Measurements from ENCODE around the gene MDC1. TPM values are rescaled to one million over a fixed set of nuclear protein-coding genes. Genes with fewer than 3 reads are reported as not detected.
"Not testable (repeated sequence)": the region's sequence is repeated elsewhere in the genome, so short reads cannot be mapped to it uniquely, and the experiment has no call there.

MDC1 gene
- total and polyA plus RNA-seq, 5 donors from 2014 or later = 1.2 to 32.7 (median 4.8) TPM

DNA sequence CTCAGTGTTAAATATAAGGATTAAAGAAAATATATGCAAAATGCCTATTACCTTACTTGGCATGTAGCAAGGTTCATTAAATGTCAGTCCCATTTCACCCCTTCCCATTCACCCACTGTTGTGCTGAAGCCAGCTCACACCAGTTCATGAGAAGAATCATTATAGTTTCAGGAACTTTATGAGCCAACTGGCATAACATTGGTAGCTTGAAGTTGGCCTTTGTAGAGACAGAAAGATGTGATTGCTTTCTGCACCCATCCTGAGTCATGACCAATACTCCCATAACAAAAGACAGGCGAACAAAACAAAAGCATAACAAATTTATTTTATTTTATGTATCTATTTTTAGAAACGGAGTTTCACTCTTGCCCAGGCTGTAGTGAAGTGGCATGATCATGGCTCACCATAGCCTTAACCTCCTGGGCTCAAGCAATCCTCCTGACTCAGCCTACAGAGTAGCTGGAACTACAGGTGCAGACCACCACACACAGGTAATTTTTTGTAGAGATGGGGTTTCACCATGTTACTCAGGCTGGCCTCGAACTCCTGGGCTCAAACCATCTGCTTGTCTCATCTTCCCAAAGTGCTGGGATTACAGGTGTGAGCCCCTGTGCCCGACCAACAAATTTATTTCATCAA lies 44.8 kb upstream of the MDC1 start:
- H3K4me1 Mint-ChIP-seq = peaks cover 5 to 27% (median 16%) of the 10 kb centered on the region in 4 donors
- no peak overlapping the region for H3K4me3 ChIP-seq (ENCODE audit: low read depth, low read length)
- H3K27ac ChIP-seq (ENCODE audit: insufficient read depth, low read length, poor library complexity, severe bottlenecking) = no peak overlapping the region
- H3K9me3 Mint-ChIP-seq = no peaks in the 10 kb centered on the region
- H3K27me3 Mint-ChIP-seq = peaks cover 12% of the 10 kb centered on the region
- no peaks in the 10 kb centered on the region for H3K4me1 ChIP-seq (ENCODE audit: control insufficient read depth, insufficient read depth, low read length, poor library complexity, severe bottlenecking)
- H3K27ac Mint-ChIP-seq = no peak overlapping the region
- peak overlapping the region in 1 of 4 donors; percentile 15 for H3K4me3 Mint-ChIP-seq
- no peak for DNase-seq
- no peak for ATAC-seq (ENCODE audit: low read depth in 2 of 2)
- no peaks in the 10 kb centered on the region for H3K9me3 ChIP-seq (ENCODE audit: control insufficient read depth in 2 of 2, low read length in 2 of 2)
- no peaks in the 10 kb centered on the region for H3K36me3 Mint-ChIP-seq
- H3K27me3 ChIP-seq (ENCODE audit: control insufficient read depth, insufficient read depth, low read length) = no peaks in the 10 kb centered on the region
- H3K36me3 ChIP-seq (ENCODE audit: control insufficient read depth, insufficient read depth, low read length) = no peaks in the 10 kb centered on the region

DNA sequence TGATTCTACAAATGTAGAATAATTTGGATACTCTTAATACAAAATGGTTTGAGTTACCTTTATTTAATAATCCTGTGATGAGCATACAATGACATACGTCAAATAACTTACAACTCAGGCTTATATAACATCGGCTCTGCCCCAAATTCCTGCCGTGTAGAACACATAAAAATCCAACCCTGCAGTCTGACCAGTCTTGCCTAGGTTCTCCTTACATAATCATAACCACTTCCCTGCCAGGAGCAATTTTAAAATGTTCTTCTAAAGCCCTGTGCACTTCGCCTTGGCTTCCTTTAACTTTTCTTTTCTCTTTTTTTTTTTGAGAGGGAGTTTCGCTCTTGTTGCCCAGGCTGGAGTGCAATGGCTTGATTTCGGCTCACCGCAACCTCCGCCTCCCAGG lies 43.5 kb upstream of the MDC1 start:
- Histone ChIP-seq H3K9me3 (ENCODE audit: control insufficient read depth in 2 of 2, low read length in 2 of 2) (no peaks in the 10 kb centered on the region), H3K27ac (ENCODE audit: insufficient read depth, low read length, poor library complexity, severe bottlenecking) (no peak overlapping the region), H3K4me1 (ENCODE audit: control insufficient read depth, insufficient read depth, low read length, poor library complexity, severe bottlenecking) (no peaks in the 10 kb centered on the region), H3K4me3 (ENCODE audit: low read depth, low read length) (no peak overlapping the region), H3K27me3 (ENCODE audit: control insufficient read depth, insufficient read depth, low read length) (no peaks in the 10 kb centered on the region), H3K36me3 (ENCODE audit: control insufficient read depth, insufficient read depth, low read length) (no peaks in the 10 kb centered on the region)
- H3K9me3 Mint-ChIP-seq = no peaks in the 10 kb centered on the region
- H3K36me3 Mint-ChIP-seq = no peaks in the 10 kb centered on the region
- DNase-seq (no peak), ATAC-seq (ENCODE audit: low read depth in 2 of 2) (no peak)
- no peak overlapping the region for H3K27ac Mint-ChIP-seq
- H3K27me3 Mint-ChIP-seq = peaks cover 16% of the 10 kb centered on the region
- peaks cover 5 to 20% (median 14%) of the 10 kb centered on the region in 4 donors for H3K4me1 Mint-ChIP-seq
- no peak overlapping the region for H3K4me3 Mint-ChIP-seq

DNA sequence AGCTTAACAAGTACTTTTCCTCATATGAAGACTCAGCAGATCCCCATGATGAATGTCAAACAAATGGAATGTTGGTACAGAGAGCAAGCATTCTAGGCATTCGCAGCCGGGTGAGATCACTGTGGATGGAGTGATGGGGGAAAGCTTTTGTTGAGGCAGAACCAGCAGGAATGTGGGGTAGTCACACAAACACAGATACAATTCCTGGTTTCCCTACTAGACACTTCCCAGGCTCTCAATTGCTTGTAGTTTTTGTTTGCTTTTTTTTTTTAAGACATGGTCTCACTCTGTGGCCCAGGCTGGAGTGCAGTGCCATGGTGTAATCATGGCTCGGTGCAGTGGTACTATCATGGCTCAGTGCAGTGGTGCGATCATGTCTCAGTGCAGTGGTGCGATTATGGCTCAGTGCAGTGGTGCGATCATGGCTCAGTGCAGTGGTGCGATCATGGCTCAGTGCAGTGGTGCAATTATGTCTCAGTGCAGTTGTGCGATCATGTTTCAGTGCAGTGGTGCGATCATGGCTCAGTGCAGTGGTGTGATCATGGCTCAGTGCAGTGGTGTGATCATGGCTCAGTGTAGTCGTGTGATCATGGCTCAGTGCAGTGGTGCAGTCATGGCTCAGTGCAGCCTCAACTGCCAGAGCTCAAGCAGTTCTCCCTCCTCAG lies 42.6 kb upstream of the MDC1 start:
- Mint-ChIP-seq H3K36me3 (no peaks in the 10 kb centered on the region), H3K27ac (no peak overlapping the region), H3K27me3 (peaks cover 16% of the 10 kb centered on the region), H3K4me3 (no peak overlapping the region), H3K9me3 (no peaks in the 10 kb centered on the region), H3K4me1 (peaks cover 5 to 17% (median 14%) of the 10 kb centered on the region in 4 donors)
- Histone ChIP-seq H3K36me3 (ENCODE audit: control insufficient read depth, insufficient read depth, low read length) (no peaks in the 10 kb centered on the region), H3K4me3 (ENCODE audit: low read depth, low read length) (no peak overlapping the region), H3K9me3 (ENCODE audit: control insufficient read depth in 2 of 2, low read length in 2 of 2) (no peaks in the 10 kb centered on the region), H3K4me1 (ENCODE audit: control insufficient read depth, insufficient read depth, low read length, poor library complexity, severe bottlenecking) (no peaks in the 10 kb centered on the region), H3K27me3 (ENCODE audit: control insufficient read depth, insufficient read depth, low read length) (no peaks in the 10 kb centered on the region), H3K27ac (ENCODE audit: insufficient read depth, low read length, poor library complexity, severe bottlenecking) (no peak overlapping the region)
- no peak for DNase-seq
- no peak for ATAC-seq (ENCODE audit: low read depth in 2 of 2)

DNA sequence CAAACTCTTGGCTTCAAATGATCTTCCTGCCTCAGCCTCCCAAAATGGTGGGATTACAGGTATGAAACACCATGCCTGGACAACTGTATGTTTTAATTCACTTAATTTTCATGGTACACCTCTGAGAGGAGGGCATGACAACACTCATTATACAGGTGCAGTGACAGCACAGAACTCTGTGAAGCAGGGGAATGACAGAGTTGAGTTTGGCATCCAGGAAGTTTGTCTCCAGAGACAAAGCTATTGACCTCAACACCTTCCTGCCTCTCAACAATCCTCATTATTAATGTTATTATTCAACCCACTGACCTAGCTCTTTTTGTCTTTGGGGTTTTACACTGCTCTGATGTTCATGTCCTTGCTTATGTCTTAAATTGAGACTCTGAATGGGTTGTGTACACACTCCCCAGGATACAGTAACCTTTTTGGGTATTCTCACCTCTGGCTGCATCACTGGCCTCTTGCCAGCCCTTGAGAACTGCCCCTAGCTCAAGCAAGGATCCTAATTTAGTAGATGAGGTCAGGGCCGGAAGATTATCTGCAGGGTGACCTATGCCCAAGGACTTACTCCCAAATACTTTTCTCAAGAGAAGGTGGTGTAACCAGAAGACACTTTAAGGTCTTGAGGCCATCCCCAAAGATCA lies 40.3 kb upstream of the MDC1 start:
- Mint-ChIP-seq H3K27ac (no peak overlapping the region), H3K4me3 (no peak overlapping the region), H3K4me1 (peaks cover 0 to 5% (median 1%) of the 10 kb centered on the region in 4 donors), H3K9me3 (no peaks in the 10 kb centered on the region), H3K27me3 (peaks cover 16% of the 10 kb centered on the region), H3K36me3 (no peaks in the 10 kb centered on the region)
- no peaks in the 10 kb centered on the region for H3K36me3 ChIP-seq (ENCODE audit: control insufficient read depth, insufficient read depth, low read length)
- H3K4me3 ChIP-seq (ENCODE audit: low read depth, low read length) = no peak overlapping the region
- no peaks in the 10 kb centered on the region for H3K4me1 ChIP-seq (ENCODE audit: control insufficient read depth, insufficient read depth, low read length, poor library complexity, severe bottlenecking)
- H3K27me3 ChIP-seq (ENCODE audit: control insufficient read depth, insufficient read depth, low read length) = no peaks in the 10 kb centered on the region
- DNase-seq (no peak), ATAC-seq (ENCODE audit: low read depth in 2 of 2) (no peak)
- H3K9me3 ChIP-seq (ENCODE audit: control insufficient read depth in 2 of 2, low read length in 2 of 2) = no peaks in the 10 kb centered on the region
- no peak overlapping the region for H3K27ac ChIP-seq (ENCODE audit: insufficient read depth, low read length, poor library complexity, severe bottlenecking)

DNA sequence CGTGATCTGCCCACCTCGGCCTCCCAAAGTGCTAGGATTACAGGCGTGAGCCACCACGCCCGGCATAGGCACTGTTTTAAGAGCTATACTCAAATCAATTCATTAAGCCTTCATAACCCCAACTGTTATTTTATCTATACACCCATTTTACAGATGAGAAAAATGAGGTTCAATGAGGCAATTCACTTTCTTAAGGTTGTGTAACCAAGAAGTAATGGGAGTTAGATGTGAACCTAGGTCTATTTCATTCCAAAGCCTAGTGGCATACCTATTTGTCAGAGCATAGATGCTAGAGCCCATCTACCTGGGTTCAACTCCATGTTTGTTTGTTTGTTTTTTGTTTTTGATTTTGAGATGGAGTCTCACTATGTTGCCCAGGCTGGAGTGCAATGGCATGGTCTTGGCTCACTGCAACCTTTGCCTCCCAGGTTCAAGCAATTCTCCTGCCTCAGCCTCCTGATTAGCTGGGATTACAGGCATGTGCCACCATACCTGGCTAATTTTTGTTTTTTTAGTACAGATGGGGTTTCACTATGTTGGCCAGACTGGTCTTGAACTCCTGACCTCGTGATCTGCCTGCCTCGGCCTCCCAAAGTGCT lies 39.4 kb upstream of the MDC1 start:
- not testable (repeated sequence) for H3K4me1 ChIP-seq (ENCODE audit: control insufficient read depth, insufficient read depth, low read length, poor library complexity, severe bottlenecking); H3K27me3 ChIP-seq (ENCODE audit: control insufficient read depth, insufficient read depth, low read length); ATAC-seq (ENCODE audit: low read depth in 2 of 2); H3K27ac ChIP-seq (ENCODE audit: insufficient read depth, low read length, poor library complexity, severe bottlenecking); H3K36me3 ChIP-seq (ENCODE audit: control insufficient read depth, insufficient read depth, low read length); DNase-seq; H3K4me3 Mint-ChIP-seq; H3K36me3 Mint-ChIP-seq; H3K9me3 ChIP-seq (ENCODE audit: control insufficient read depth in 2 of 2, low read length in 2 of 2); H3K27ac Mint-ChIP-seq; H3K4me1 Mint-ChIP-seq; H3K4me3 ChIP-seq (ENCODE audit: low read depth, low read length); H3K9me3 Mint-ChIP-seq
- peaks cover 16% of the 10 kb centered on the region for H3K27me3 Mint-ChIP-seq

DNA sequence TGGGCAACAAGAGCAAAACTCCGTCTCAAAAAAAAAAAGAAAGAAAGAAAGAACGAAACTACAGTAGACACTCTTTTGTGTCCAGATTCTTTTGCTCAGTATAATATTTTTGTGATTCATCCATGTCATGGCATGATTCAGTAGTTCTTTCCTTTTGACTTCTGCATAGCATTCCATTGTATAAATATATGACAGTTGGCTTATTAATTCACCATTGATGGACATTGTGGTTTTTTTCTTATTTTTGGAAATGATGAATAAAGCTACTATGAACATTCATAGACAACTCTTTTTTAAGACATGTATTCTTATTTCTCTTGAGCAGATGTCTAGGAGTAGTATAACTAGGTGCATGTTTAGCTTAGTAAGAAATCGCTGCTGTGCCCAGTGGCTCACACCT lies 37.5 kb upstream of the MDC1 start:
- Histone ChIP-seq H3K27me3 (ENCODE audit: control insufficient read depth, insufficient read depth, low read length) (no peaks in the 10 kb centered on the region), H3K36me3 (ENCODE audit: control insufficient read depth, insufficient read depth, low read length) (no peaks in the 10 kb centered on the region), H3K4me3 (ENCODE audit: low read depth, low read length) (no peak overlapping the region), H3K4me1 (ENCODE audit: control insufficient read depth, insufficient read depth, low read length, poor library complexity, severe bottlenecking) (no peaks in the 10 kb centered on the region), H3K27ac (ENCODE audit: insufficient read depth, low read length, poor library complexity, severe bottlenecking) (no peak overlapping the region), H3K9me3 (ENCODE audit: control insufficient read depth in 2 of 2, low read length in 2 of 2) (no peaks in the 10 kb centered on the region)
- Mint-ChIP-seq H3K9me3 (no peaks in the 10 kb centered on the region), H3K27me3 (peaks cover 12% of the 10 kb centered on the region), H3K4me3 (no peak overlapping the region), H3K4me1 (peaks cover 0 to 8% (median 1%) of the 10 kb centered on the region in 4 donors), H3K36me3 (no peaks in the 10 kb centered on the region), H3K27ac (no peak overlapping the region)
- ATAC-seq (ENCODE audit: low read depth in 2 of 2) = no peak
- no peak for DNase-seq

DNA sequence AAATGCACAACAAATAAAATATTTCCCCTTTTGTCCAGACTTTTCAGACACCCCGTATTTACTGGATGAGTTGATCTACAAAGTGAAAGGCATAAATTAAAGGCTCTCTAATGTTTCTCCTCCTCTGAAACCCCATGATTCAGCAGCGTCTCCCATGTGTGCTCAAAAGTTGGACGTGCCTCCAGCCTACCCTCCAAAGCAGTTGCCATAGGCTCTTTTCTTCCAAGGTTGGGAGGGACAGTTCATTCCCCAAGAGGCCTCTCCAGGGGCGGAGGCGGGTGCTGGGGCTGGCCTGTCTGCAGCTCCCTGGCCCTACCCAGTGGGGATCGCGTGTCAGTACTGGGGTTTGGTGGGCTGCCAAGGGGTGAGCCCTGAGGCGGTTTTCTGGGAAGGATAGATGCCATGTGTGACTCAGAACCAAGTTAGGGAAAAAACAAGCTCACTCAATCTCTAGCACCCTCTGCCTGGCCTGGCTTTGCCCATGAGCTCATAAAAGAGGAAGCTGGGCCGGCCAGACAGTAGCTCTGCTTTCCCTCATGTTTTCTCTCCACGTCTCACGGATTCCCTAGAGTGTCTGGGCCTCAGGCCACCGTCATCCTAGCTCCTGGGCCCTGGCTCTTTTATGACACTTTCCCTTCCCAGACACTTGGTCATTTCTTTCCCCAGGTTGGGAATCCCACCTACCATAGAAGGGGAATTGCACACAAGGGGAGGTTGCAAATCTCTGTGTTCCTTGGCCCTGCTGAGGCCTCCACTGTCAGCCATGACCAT lies 35.3 kb upstream of the MDC1 start:
- Histone ChIP-seq H3K4me1 (ENCODE audit: control insufficient read depth, insufficient read depth, low read length, poor library complexity, severe bottlenecking) (no peaks in the 10 kb centered on the region), H3K4me3 (ENCODE audit: low read depth, low read length) (no peak overlapping the region), H3K36me3 (ENCODE audit: control insufficient read depth, insufficient read depth, low read length) (no peaks in the 10 kb centered on the region), H3K27me3 (ENCODE audit: control insufficient read depth, insufficient read depth, low read length) (no peaks in the 10 kb centered on the region), H3K27ac (ENCODE audit: insufficient read depth, low read length, poor library complexity, severe bottlenecking) (no peak overlapping the region), H3K9me3 (ENCODE audit: control insufficient read depth in 2 of 2, low read length in 2 of 2) (no peaks in the 10 kb centered on the region)
- no peak for DNase-seq
- H3K4me1 Mint-ChIP-seq = peaks cover 0 to 6% (median 5%) of the 10 kb centered on the region in 4 donors
- H3K36me3 Mint-ChIP-seq = no peaks in the 10 kb centered on the region
- peaks cover 5% of the 10 kb centered on the region for H3K27me3 Mint-ChIP-seq
- no peaks in the 10 kb centered on the region for H3K9me3 Mint-ChIP-seq
- ATAC-seq (ENCODE audit: low read depth in 2 of 2) = no peak
- H3K4me3 Mint-ChIP-seq = peak overlapping the region in 2 of 4 donors; percentile 19 to 27
- H3K27ac Mint-ChIP-seq = peak overlapping the region in 1 of 3 donors; percentile 28
